HL-60 (cell line): ENCODE measurements around the gene GRM4.
"Not testable (repeated sequence)": the region's sequence is repeated elsewhere in the genome, so short reads cannot be mapped to it uniquely, and the experiment has no call there.

Experiments
- DNase-seq, 2 experiments: peaks; one replicate each; pipeline ENCODE4 v3.0.0-alpha.2; 2010 to 2020; ENCODE audit warnings: low read depth in 1 of 2, low spot score in 1 of 2
- H3K27ac ChIP-seq: fragments of 250-450 bp; sonication (Bioruptor Pico); replicated peaks from 2 replicates; pipeline ENCODE4 v1.5.1; 2020; ENCODE audit warnings: mild to moderate bottlenecking, moderate library complexity
- H3K27me3 ChIP-seq: fragments of 250-450 bp; sonication (Bioruptor Pico); 2 replicates; pipeline ENCODE4 v1.5.1; 2021; ENCODE audit warnings: mild to moderate bottlenecking, moderate library complexity; ENCODE audit not compliant: insufficient read depth, poor library complexity, severe bottlenecking
- H3K4me3 ChIP-seq: replicated peaks from 2 replicates; pipeline ENCODE4 v1.5.1; 2011; ENCODE audit warnings: mild to moderate bottlenecking, control low read depth, low read length; ENCODE audit not compliant: insufficient read depth
- GABPA ChIP-seq: IDR thresholded peaks from 2 replicates; pipeline ENCODE4 v1.6.1; 2012; ENCODE audit warnings: low read depth
- POLR2AphosphoS5 ChIP-seq: IDR thresholded peaks from 2 replicates; pipeline ENCODE4 v1.6.1; 2012; ENCODE audit warnings: low read depth
- REST ChIP-seq: IDR thresholded peaks from 2 replicates; pipeline ENCODE4 v1.6.1; 2012; ENCODE audit warnings: low read depth; ENCODE audit not compliant: insufficient replicate concordance
- SPI1 ChIP-seq: IDR thresholded peaks from 2 replicates; pipeline ENCODE4 v1.6.1; 2012; ENCODE audit warnings: low read depth, mild to moderate bottlenecking, borderline replicate concordance
- TF ChIP-seq, protein P1 (sequence below): IDR thresholded peaks from one replicate; pipeline ENCODE4 v1.5.1; 2011; ENCODE audit warnings: low read length, control low read depth, inconsistent platforms; ENCODE audit not compliant: insufficient read depth

Gene GRM4

DNA sequence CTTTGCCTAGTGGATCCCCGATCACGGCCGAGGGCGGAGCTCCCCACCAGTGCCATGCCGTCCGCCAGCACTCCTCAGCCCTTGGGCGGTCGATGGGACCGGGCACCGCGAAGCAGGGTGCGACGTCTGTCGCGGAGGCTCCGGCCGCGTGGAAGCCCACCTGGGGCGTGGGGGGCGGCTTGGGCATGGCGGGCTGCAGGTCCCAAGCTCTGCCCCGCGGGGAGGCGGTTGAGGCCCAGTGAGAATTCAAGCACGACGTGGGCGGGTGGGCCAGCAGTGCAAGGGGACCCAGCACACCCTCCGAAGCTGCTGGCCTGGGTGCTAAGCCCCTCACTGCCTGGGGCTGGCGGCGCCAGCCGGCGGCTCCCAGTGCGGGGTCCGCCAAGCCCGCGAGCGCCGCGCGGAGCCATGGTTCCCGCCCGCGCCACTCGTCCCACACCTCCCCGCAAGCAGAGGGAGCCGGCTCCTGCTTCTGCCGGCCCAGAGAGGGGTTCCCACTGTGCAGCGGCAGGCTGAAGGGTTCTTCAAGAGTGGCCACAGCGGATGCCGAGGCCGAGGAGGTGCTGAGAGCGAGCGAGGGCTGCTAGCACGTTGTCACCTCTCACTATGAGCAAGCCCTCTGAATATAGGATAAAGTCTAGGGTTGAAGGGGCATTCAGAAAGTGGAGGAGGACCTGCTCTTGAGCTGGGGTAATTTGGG is 128.6 kb downstream of the GRM4 start:
- no peaks in the 10 kb centered on the region for H3K27me3 ChIP-seq
- TF ChIP-seq, protein P1, sequence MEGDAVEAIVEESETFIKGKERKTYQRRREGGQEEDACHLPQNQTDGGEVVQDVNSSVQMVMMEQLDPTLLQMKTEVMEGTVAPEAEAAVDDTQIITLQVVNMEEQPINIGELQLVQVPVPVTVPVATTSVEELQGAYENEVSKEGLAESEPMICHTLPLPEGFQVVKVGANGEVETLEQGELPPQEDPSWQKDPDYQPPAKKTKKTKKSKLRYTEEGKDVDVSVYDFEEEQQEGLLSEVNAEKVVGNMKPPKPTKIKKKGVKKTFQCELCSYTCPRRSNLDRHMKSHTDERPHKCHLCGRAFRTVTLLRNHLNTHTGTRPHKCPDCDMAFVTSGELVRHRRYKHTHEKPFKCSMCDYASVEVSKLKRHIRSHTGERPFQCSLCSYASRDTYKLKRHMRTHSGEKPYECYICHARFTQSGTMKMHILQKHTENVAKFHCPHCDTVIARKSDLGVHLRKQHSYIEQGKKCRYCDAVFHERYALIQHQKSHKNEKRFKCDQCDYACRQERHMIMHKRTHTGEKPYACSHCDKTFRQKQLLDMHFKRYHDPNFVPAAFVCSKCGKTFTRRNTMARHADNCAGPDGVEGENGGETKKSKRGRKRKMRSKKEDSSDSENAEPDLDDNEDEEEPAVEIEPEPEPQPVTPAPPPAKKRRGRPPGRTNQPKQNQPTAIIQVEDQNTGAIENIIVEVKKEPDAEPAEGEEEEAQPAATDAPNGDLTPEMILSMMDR, result no peak
- TF ChIP-seq SPI1, result no peak
- no peak for TF ChIP-seq GABPA
- no peak for TF ChIP-seq REST
- no peak for TF ChIP-seq POLR2AphosphoS5
- DNase-seq, result no peak
- H3K27ac ChIP-seq, result no peak overlapping the region
- no peak overlapping the region for H3K4me3 ChIP-seq

GRCh38 chr6:34016573-34016972 is 129.3 kb downstream of the GRM4 start:
- H3K27ac ChIP-seq, H3K27me3 ChIP-seq, H3K4me3 ChIP-seq, DNase-seq: not testable (repeated sequence)

GRCh38 chr6:34015586-34015985 is 130.3 kb downstream of the GRM4 start:
- no peak for DNase-seq
- Histone ChIP-seq H3K4me3 (no peak overlapping the region), H3K27me3 (no peaks in the 10 kb centered on the region), H3K27ac (no peak overlapping the region)
- TF ChIP-seq REST (no peak), POLR2AphosphoS5 (no peak), SPI1 (no peak), GABPA (no peak)
- TF ChIP-seq, protein P1, result no peak

- TF ChIP-seq REST (no peak), GABPA (no peak), SPI1 (no peak), POLR2AphosphoS5 (no peak)
- TF ChIP-seq, protein P1, result no peak
- H3K27me3 ChIP-seq, result no peaks in the 10 kb centered on the region
Measured at GRCh38 chr6:34011264-34011663, 134.6 kb downstream of the GRM4 start.

More at GRCh38 chr6:34011264-34011663, 134.6 kb downstream of the GRM4 start:
- H3K4me3 ChIP-seq, result no peak overlapping the region
- DNase-seq, result no peak
- H3K27ac ChIP-seq, result no peak overlapping the region
